Activated T-cell treated with anti-CD3 and anti-CD28 coated beads for 4 hours (primary cell): ENCODE data around the gene RNF31.
"Not testable (repeated sequence)": the region's sequence is repeated elsewhere in the genome, so short reads cannot be mapped to it uniquely, and the experiment has no call there.

ENCODE experiments used
- DNase-seq: peaks from one replicate; pipeline ENCODE4 v3.0.0-alpha.2; 2020

Gene RNF31

GRCh38 chr14:24184104-24184970, 37.0 kb downstream of the RNF31 start:
- no peak for DNase-seq

GRCh38 chr14:24185026-24185425, 37.7 kb downstream of the RNF31 start:
- DNase-seq = no peak

- DNase-seq = no peak
Measured at GRCh38 chr14:24185741-24186140, 38.4 kb downstream of the RNF31 start.

GRCh38 chr14:24186831-24187538, 39.7 kb downstream of the RNF31 start:
- no peak for DNase-seq

GRCh38 chr14:24187539-24187915, 40.2 kb downstream of the RNF31 start:
- DNase-seq = no peak

GRCh38 chr14:24188251-24189058, 41.2 kb downstream of the RNF31 start, which contains the start of gene IPO4:
Gene IPO4 (minus strand): TSS chr14:24188816. CDS start chr14:24188787, 29 bp downstream.
- DNase-seq = peak; percentile 92

- no peak for DNase-seq
Measured at GRCh38 chr14:24189059-24189375, 41.7 kb downstream of the RNF31 start.

GRCh38 chr14:24189460-24189859, 42.2 kb downstream of the RNF31 start:
- DNase-seq = no peak

- DNase-seq = no peak
Measured at GRCh38 chr14:24190416-24190815, 43.1 kb downstream of the RNF31 start.

GRCh38 chr14:24192933-24193332, 45.6 kb downstream of the RNF31 start:
- DNase-seq = no peak

- DNase-seq = no peak
Measured at GRCh38 chr14:24194186-24194872, 47.0 kb downstream of the RNF31 start.

GRCh38 chr14:24194873-24195185, 47.5 kb downstream of the RNF31 start:
- no peak for DNase-seq

GRCh38 chr14:24195186-24196070, 48.1 kb downstream of the RNF31 start, which contains the start of gene TM9SF1:
Gene TM9SF1 (minus strand): TSS chr14:24195441. CDS start chr14:24195019, 422 bp downstream.
- peak; percentile 79 for DNase-seq

- no peak for DNase-seq
Measured at GRCh38 chr14:24196071-24197055, 49.1 kb downstream of the RNF31 start.

GRCh38 chr14:24197056-24197450, 49.8 kb downstream of the RNF31 start:
- no peak for DNase-seq

- DNase-seq = no peak
Measured at GRCh38 chr14:24198814-24199524, 51.7 kb downstream of the RNF31 start.

GRCh38 chr14:24202538-24202937, 55.2 kb downstream of the RNF31 start:
- not testable (repeated sequence) for DNase-seq

- DNase-seq = not testable (repeated sequence)
Measured at GRCh38 chr14:24203249-24203886, 56.1 kb downstream of the RNF31 start.
